CD14-positive monocyte (primary cell): ENCODE data around the gene MKLN1. TPM values are rescaled to one million over a fixed set of nuclear protein-coding genes. Genes with fewer than 3 reads are reported as not detected.

Experiments
- DNase-seq, 3 donors: peaks; one replicate each; pipeline ENCODE4 v3.0.0-alpha.2; 2011 to 2022
- H2AFZ ChIP-seq: 2 replicates; pipeline ENCODE4 v1.6.0; 2012; ENCODE audit warnings: mild to moderate bottlenecking, low read depth, low read length, inconsistent platforms; ENCODE audit not compliant: insufficient read depth, poor library complexity, severe bottlenecking
- H3K27ac ChIP-seq, 2 donors: 1 replicate in 1 of 2; 2 replicates in 1 of 2; pipeline ENCODE4 v1.5.1; 2012 to 2013; ENCODE audit warnings: low read length in 2 of 2, control low read depth in 1 of 2, inconsistent platforms in 1 of 2, low read depth in 1 of 2, mild to moderate bottlenecking in 1 of 2
- H3K27me3 ChIP-seq, 2 donors: one replicate each; pipeline versions ENCODE4 v1.6.0 to v1.6.1; 2011 to 2013; ENCODE audit warnings: low read length in 2 of 2; ENCODE audit not compliant: control insufficient read depth in 2 of 2, insufficient read depth in 2 of 2
- H3K36me3 ChIP-seq, 2 donors: replicated peaks in 1 of 2; 1 replicate in 1 of 2; 2 replicates in 1 of 2; pipeline versions ENCODE4 v1.5.1 to v1.6.1; 2012 to 2013; ENCODE audit warnings: low read length in 2 of 2, control low read depth in 1 of 2, inconsistent platforms in 1 of 2, mild to moderate bottlenecking in 1 of 2; ENCODE audit not compliant: insufficient read depth in 2 of 2, control insufficient read depth in 1 of 2
- H3K4me1 ChIP-seq, 2 donors: 1 replicate in 1 of 2; 2 replicates in 1 of 2; pipeline versions ENCODE4 v1.5.1 to v1.6.1; 2012 to 2013; ENCODE audit warnings: low read length in 2 of 2, control low read depth in 1 of 2, inconsistent platforms in 1 of 2, mild to moderate bottlenecking in 1 of 2, moderate library complexity in 1 of 2; ENCODE audit not compliant: insufficient read depth in 2 of 2, control insufficient read depth in 1 of 2
- H3K4me2 ChIP-seq: replicated peaks from 2 replicates; pipeline ENCODE3; 2012; ENCODE audit warnings: low read length, moderate library complexity, mild to moderate bottlenecking; ENCODE audit not compliant: poor library complexity, severe bottlenecking; ENCODE audit errors: extremely low read depth
- H3K4me3 ChIP-seq, 3 experiments: fragments of 200-600 bp in 1 of 3; sonication (generic) in 1 of 3; replicated peaks in 1 of 3; 1 replicate in 2 of 3; 2 replicates in 1 of 3; pipeline ENCODE4 v1.5.1; 2011 to 2013; ENCODE audit warnings: low read length in 3 of 3, mild to moderate bottlenecking in 3 of 3, control low read depth in 2 of 3, low read depth in 2 of 3, inconsistent platforms in 1 of 3, moderate library complexity in 1 of 3
- H3K79me2 ChIP-seq: 2 replicates; pipeline ENCODE4 v1.6.0; 2012; ENCODE audit warnings: mild to moderate bottlenecking, control low read depth, inconsistent platforms, low read length, moderate library complexity; ENCODE audit not compliant: insufficient read depth
- H3K9ac ChIP-seq: 2 replicates; pipeline ENCODE4 v1.6.0; 2017; ENCODE audit warnings: low read length, mild to moderate bottlenecking; ENCODE audit not compliant: insufficient read depth, poor library complexity, severe bottlenecking
- H3K9me3 ChIP-seq, 2 donors: replicated peaks in 1 of 2; 1 replicate in 1 of 2; 2 replicates in 1 of 2; pipeline versions ENCODE4 v1.5.1 to v1.6.1; 2012 to 2013; ENCODE audit warnings: low read length in 2 of 2, control low read depth in 1 of 2; ENCODE audit not compliant: control insufficient read depth in 1 of 2, insufficient read depth in 1 of 2
- H4K20me1 ChIP-seq: 2 replicates; pipeline ENCODE4 v1.6.0; 2012; ENCODE audit warnings: mild to moderate bottlenecking, low read length, control low read depth, moderate library complexity; ENCODE audit not compliant: insufficient read depth
- H3K27ac Mint-ChIP-seq, 7 donors: one replicate each; pipeline ENCODE4 v1.8.0; 2020; ENCODE audit warnings: mild to moderate bottlenecking in 7 of 7, mixed read lengths in 7 of 7, moderate library complexity in 6 of 7, inconsistent platforms in 2 of 7
- H3K27me3 Mint-ChIP-seq, 3 donors: one replicate each; pipeline ENCODE4 v1.8.0; 2021 to 2022; ENCODE audit warnings: low read depth in 3 of 3, mild to moderate bottlenecking in 3 of 3, mixed read lengths in 3 of 3, moderate library complexity in 3 of 3, inconsistent platforms in 1 of 3
- H3K36me3 Mint-ChIP-seq, 2 donors: one replicate each; pipeline ENCODE4 v1.8.0; 2020; ENCODE audit warnings: mixed read lengths in 2 of 2, inconsistent platforms in 1 of 2, mild to moderate bottlenecking in 1 of 2
- H3K4me1 Mint-ChIP-seq: one replicate; pipeline ENCODE4 v1.8.0; 2020; ENCODE audit warnings: mild to moderate bottlenecking, mixed read lengths
- H3K4me3 Mint-ChIP-seq, 2 donors: one replicate each; pipeline ENCODE4 v1.8.0; 2020; ENCODE audit warnings: mild to moderate bottlenecking in 2 of 2, mixed read lengths in 2 of 2, moderate library complexity in 1 of 2
- H3K9me3 Mint-ChIP-seq, 7 donors: one replicate each; pipeline ENCODE4 v1.8.0; 2020 to 2022; ENCODE audit warnings: mixed read lengths in 7 of 7, mild to moderate bottlenecking in 6 of 7, moderate library complexity in 6 of 7, inconsistent platforms in 2 of 7
- CTCF ChIP-seq: fragments of 200-600 bp; IDR thresholded peaks from one replicate; pipeline ENCODE4 v1.8.0; 2022; ENCODE audit warnings: antibody characterized with exemption, mild to moderate bottlenecking
- WGBS: methylation state at CpG from one replicate; pipeline ENCODE4 v1.1.5; 2013; ENCODE audit warnings: missing lambda C conversion rate; ENCODE audit not compliant: insufficient coverage; 5-methylcytosine and 5-hydroxymethylcytosine counted together
- intact Hi-C, 2 donors: fragments of 100-400 bp; cut with micrococcal nuclease; formaldehyde crosslinking; loops; one replicate each; pipeline versions ENCODE4 v1.15.0 to v1.15.1; 2023
- polyA plus RNA-seq, 3 donors: library from polyadenylated mRNA; depleted of rRNA in 1 of 3; unstranded in 2 of 3; stranded (reverse) in 1 of 3; fragments of 300-500 nt in 2 of 3; fragments of >200 nt in 1 of 3; fragmentation: Illumina TruSeq in 2 of 3; gene quantifications; 1 replicate in 2 of 3; 2 replicates in 1 of 3; pipeline ENCODE4 v1.2.3, GENCODE V29; 2012 to 2021

The MKLN1 gene
- polyA plus RNA-seq, 3 donors = 12.2 to 18.5 (median 17.2) TPM

GRCh38 chr7:131400681-131401176 lies 73.1 kb downstream of the MKLN1 start:
- no peak overlapping the region for H3K4me2 ChIP-seq
- Mint-ChIP-seq H3K9me3 (peaks cover 0 to 9% (median 5%) of the 10 kb centered on the region in 7 donors), H3K27ac (peak overlapping the region in 1 of 7 donors; percentile 35), H3K4me3 (no peak overlapping the region), H3K36me3 (peaks cover 51 to 56% of the 10 kb centered on the region in 2 donors), H3K27me3 (peaks cover 0 to 2% (median 0%) of the 10 kb centered on the region in 3 donors), H3K4me1 (no peaks in the 10 kb centered on the region)
- peaks cover 28 to 73% of the 10 kb centered on the region in 2 donors for H3K36me3 ChIP-seq
- DNase-seq = peak in 1 of 3 donors; percentile 2
- no peaks in the 10 kb centered on the region for H3K79me2 ChIP-seq
- no CpG with 5 or more reads among the region's 1 CpG for WGBS
- no peaks in the 10 kb centered on the region for H3K4me1 ChIP-seq
- no peak overlapping the region for H3K9ac ChIP-seq
- no peaks in the 10 kb centered on the region for H3K27me3 ChIP-seq
- H3K9me3 ChIP-seq = no peaks in the 10 kb centered on the region
- no peak for TF ChIP-seq CTCF
- H3K27ac ChIP-seq = peak overlapping the region in 1 of 2 donors; percentile 3
- H4K20me1 ChIP-seq = peaks cover 23% of the 10 kb centered on the region
- intact Hi-C loops = no loop called here
- H2AFZ ChIP-seq = no peak overlapping the region
- no peak overlapping the region for H3K4me3 ChIP-seq

GRCh38 chr7:131401194-131401593 lies 73.5 kb downstream of the MKLN1 start:
- Histone ChIP-seq H3K36me3 (peaks cover 28 to 73% of the 10 kb centered on the region in 2 donors), H3K27ac (no peak overlapping the region), H3K79me2 (no peaks in the 10 kb centered on the region), H3K27me3 (no peaks in the 10 kb centered on the region), H3K9ac (no peak overlapping the region), H3K4me1 (no peaks in the 10 kb centered on the region), H4K20me1 (peaks cover 19% of the 10 kb centered on the region), H2AFZ (no peak overlapping the region), H3K4me3 (no peak overlapping the region), H3K9me3 (no peaks in the 10 kb centered on the region), H3K4me2 (no peak overlapping the region)
- Mint-ChIP-seq H3K4me3 (no peak overlapping the region), H3K27ac (no peak overlapping the region), H3K27me3 (peaks cover 0 to 2% (median 0%) of the 10 kb centered on the region in 3 donors), H3K9me3 (peaks cover 0 to 9% (median 5%) of the 10 kb centered on the region in 7 donors), H3K36me3 (peaks cover 51 to 56% of the 10 kb centered on the region in 2 donors), H3K4me1 (no peaks in the 10 kb centered on the region)
- no peak for DNase-seq
- intact Hi-C loops = no loop called here
- TF ChIP-seq CTCF = no peak
